HepG2 (cell line): Measurements from ENCODE around the gene XAB2. TPM values are rescaled to one million over a fixed set of nuclear protein-coding genes. Genes with fewer than 3 reads are reported as not detected.

Experiments
- ATAC-seq: fragments of 200-7000 bp; cut with Tn5 transposase; 3 replicates; pipeline ENCODE4 v1.9.1; 2020; ENCODE audit warnings: mild to moderate bottlenecking, moderate library complexity
- BruUV-seq: library from RNA; stranded (reverse); fragments of 400-500 nt; replicated peaks from 2 replicates; lab custom pipeline; 2021; lab: Mats Ljungman, UMichigan
- CTCF ChIA-PET: fragments of 300-600 bp; formaldehyde crosslinking; extraction: SDS; loops from one replicate; lab custom pipeline; 2021; ENCODE audit warnings: low total read pairs, inconsistent platforms, low intra/inter-chr PET ratio; lab: Yijun Ruan, JAX
- POLR2A ChIA-PET: fragments of 350-600 bp; sonication (Branson Sonifier 250); formaldehyde crosslinking; loops from one replicate; lab custom pipeline; 2020; ENCODE audit warnings: antibody characterized with exemption, inconsistent platforms; lab: Yijun Ruan, JAX
- DNase-seq: peaks from one replicate; pipeline ENCODE4 v3.0.0-alpha.2; 2015; ENCODE audit warnings: low spot score
- FAIRE-seq: peaks from 3 replicates; lab custom pipeline; 2011; peaks lifted over from hg19 to GRCh38; lab: Jason Lieb, UNC
- H2AFZ ChIP-seq: one replicate; pipeline ENCODE4 v1.6.1; 2011; ENCODE audit warnings: low read length, inconsistent platforms
- H3K27ac ChIP-seq: fragments of 300-600 bp; 3 replicates; pipeline ENCODE4 v1.8.0; 2011; ENCODE audit warnings: mixed run types, mild to moderate bottlenecking, mixed read lengths, low read length, inconsistent platforms; ENCODE audit not compliant: insufficient read depth; ENCODE audit errors: extremely low read length
- H3K27me3 ChIP-seq, 2 experiments: fragments of 200-600 bp in 1 of 2; 2 replicates in 1 of 2; 3 replicates in 1 of 2; pipeline versions ENCODE4 v1.6.0 to v1.8.0; 2011; ENCODE audit warnings: low read length in 2 of 2, mild to moderate bottlenecking in 2 of 2, moderate library complexity in 2 of 2, inconsistent platforms in 1 of 2; ENCODE audit not compliant: insufficient read depth in 2 of 2, control insufficient read depth in 1 of 2
- H3K36me3 ChIP-seq, 2 experiments: fragments of 200-600 bp in 1 of 2; replicated peaks in 1 of 2; 2 replicates in 1 of 2; 3 replicates in 1 of 2; pipeline versions ENCODE4 v1.5.1 to v1.8.0; 2011; ENCODE audit warnings: low read length in 2 of 2, inconsistent platforms in 1 of 2; ENCODE audit not compliant: insufficient read depth in 2 of 2, control insufficient read depth in 1 of 2
- H3K4me1 ChIP-seq: 2 replicates; pipeline ENCODE4 v1.5.1; 2012; ENCODE audit warnings: low read length, inconsistent platforms; ENCODE audit not compliant: insufficient read depth
- H3K4me2 ChIP-seq: 2 replicates; pipeline ENCODE4 v1.6.0; 2011; ENCODE audit warnings: low read depth, low read length, inconsistent platforms
- H3K4me3 ChIP-seq, 3 experiments: fragments of 200-600 bp in 1 of 3; sonication (generic), shearing (Covaris generic) in 1 of 3; replicated peaks in 1 of 3; 2 replicates each; pipeline ENCODE4 v1.5.1; 2011 to 2016; ENCODE audit warnings: low read length in 3 of 3, inconsistent platforms in 2 of 3, low read depth in 2 of 3, mild to moderate bottlenecking in 2 of 3, control low read depth in 1 of 3, mixed read lengths in 1 of 3; ENCODE audit not compliant: insufficient read depth in 1 of 3
- H3K79me2 ChIP-seq: one replicate; pipeline ENCODE4 v1.6.1; 2011; ENCODE audit warnings: low read length, inconsistent platforms; ENCODE audit not compliant: insufficient read depth
- H3K9ac ChIP-seq: 2 replicates; pipeline ENCODE4 v1.6.0; 2011; ENCODE audit warnings: mild to moderate bottlenecking, low read depth, low read length, inconsistent platforms; ENCODE audit not compliant: insufficient read depth
- H3K9me3 ChIP-seq: 2 replicates; pipeline ENCODE4 v1.5.1; 2012; ENCODE audit warnings: mild to moderate bottlenecking, low read length
- H4K20me1 ChIP-seq: 2 replicates; pipeline ENCODE4 v1.6.0; 2011; ENCODE audit warnings: inconsistent platforms, mild to moderate bottlenecking, low read length, moderate library complexity; ENCODE audit not compliant: insufficient read depth
- ELF4 ChIP-seq: sonication (generic); formaldehyde crosslinking; IDR thresholded peaks from 2 replicates; pipeline ENCODE4 v1.5.0; 2020; ENCODE audit warnings: missing genetic modification reagents, mild to moderate bottlenecking, moderate library complexity, borderline replicate concordance
- KDM2A ChIP-seq: sonication (generic); formaldehyde crosslinking; IDR thresholded peaks from 2 replicates; pipeline ENCODE4 v1.4.0; 2020; ENCODE audit warnings: low read depth, missing genetic modification reagents, borderline replicate concordance
- NBN ChIP-seq: fragments of 450-650 bp; conservative IDR thresholded peaks from 2 replicates; pipeline ENCODE4 v1.6.1; 2017
- PHF20 ChIP-seq: sonication (generic); formaldehyde crosslinking; IDR thresholded peaks from 2 replicates; pipeline ENCODE4 v1.5.0; 2020; ENCODE audit warnings: mild to moderate bottlenecking, missing genetic modification reagents
- POLR2G ChIP-seq: fragments of 200-400 bp; formaldehyde crosslinking; IDR thresholded peaks from 2 replicates; pipeline ENCODE4 v1.6.1; 2018; ENCODE audit warnings: mild to moderate bottlenecking, low read depth, low read length, moderate library complexity
- RBFOX2 ChIP-seq: fragments of 200-400 bp; formaldehyde crosslinking; IDR thresholded peaks from 2 replicates; pipeline ENCODE4 v1.6.1; 2017; ENCODE audit warnings: low read depth, mild to moderate bottlenecking, low read length
- SAFB2 ChIP-seq: sonication (generic); formaldehyde crosslinking; IDR thresholded peaks from 2 replicates; pipeline ENCODE4 v1.5.1; 2020; ENCODE audit warnings: missing genetic modification reagents, low read depth, mild to moderate bottlenecking, borderline replicate concordance
- SAP130 ChIP-seq: IDR thresholded peaks from 2 replicates; pipeline ENCODE4 v1.6.1; 2016; ENCODE audit warnings: low read depth
- SRY ChIP-seq: sonication (generic); formaldehyde crosslinking; IDR thresholded peaks from 2 replicates; pipeline ENCODE4 v1.8.0; 2022; ENCODE audit warnings: mild to moderate bottlenecking, missing genetic modification reagents
- ZNF354B ChIP-seq: sonication (generic); formaldehyde crosslinking; IDR thresholded peaks from 2 replicates; pipeline ENCODE4 v1.8.0; 2022; ENCODE audit warnings: mild to moderate bottlenecking, missing genetic modification reagents
- ZNF367 ChIP-seq: sonication (generic); formaldehyde crosslinking; IDR thresholded peaks from 2 replicates; pipeline ENCODE4 v1.4.0; 2020; ENCODE audit warnings: missing genetic modification reagents, borderline replicate concordance
- ZSCAN31 ChIP-seq: sonication (generic); formaldehyde crosslinking; IDR thresholded peaks from 2 replicates; pipeline ENCODE4 v1.5.0; 2020; ENCODE audit warnings: low read depth, mild to moderate bottlenecking, missing genetic modification reagents
- WGBS: methylation state at CpG from one replicate; pipeline ENCODE4 v1.1.6; 2017; ENCODE audit warnings: low lambda C conversion rate; 5-methylcytosine and 5-hydroxymethylcytosine counted together
- in situ Hi-C: cut with HindIII; loops from 2 replicates; pipeline ENCODE4 v1.10.0; 2017; ENCODE audit warnings: low pct_unique_long_range_greater_than_20kb; ENCODE audit not compliant: extremely low pct_ligation_motif_present
- intact Hi-C: fragments of 100-400 bp; cut with micrococcal nuclease; formaldehyde crosslinking; loops from one replicate; pipeline ENCODE4 v1.10.0; 2022; ENCODE audit not compliant: unreplicated experiment
- polyA plus RNA-seq, 8 experiments: library from polyadenylated mRNA; depleted of rRNA in 3 of 8; stranded (reverse) in 7 of 8; unstranded in 1 of 8; fragments of >200 nt; fragmentation: Illumina TruSeq in 4 of 8; extraction: Trizol in 4 of 8; gene quantifications; 2 replicates each; pipeline versions ENCODE4 v1.2.1 to v1.2.3, GENCODE V29; 2011 to 2016; ENCODE audit warnings: low read depth in 4 of 8, missing spikeins in 1 of 8, mixed read lengths in 1 of 8; ENCODE audit not compliant: insufficient read depth in 1 of 8
- total RNA-seq, 5 experiments: library from RNA; depleted of rRNA; stranded (reverse); fragments of >200 nt; fragmentation: Illumina TruSeq; extraction: Trizol; gene quantifications; 2 replicates each; pipeline ENCODE4 v1.2.3, GENCODE V29; 2016; ENCODE audit warnings: low read depth in 1 of 5
- TF ChIP-seq, protein P1 (sequence below): sonication (generic); formaldehyde crosslinking; IDR thresholded peaks from 2 replicates; pipeline ENCODE4 v1.4.0; 2020; ENCODE audit warnings: missing genetic modification reagents, borderline replicate concordance
- TF ChIP-seq, protein P2 (sequence below): IDR thresholded peaks from 2 replicates; pipeline ENCODE4 v1.6.1; 2016; ENCODE audit warnings: missing biosample characterization, missing genetic modification reagents, low read depth

Gene XAB2
- total and polyA plus RNA-seq, 2 of the 13 experiments (the other 11 are each of a cell fraction or from before 2014, with no cell fraction given): 6.2 to 23.9 TPM

DNA sequence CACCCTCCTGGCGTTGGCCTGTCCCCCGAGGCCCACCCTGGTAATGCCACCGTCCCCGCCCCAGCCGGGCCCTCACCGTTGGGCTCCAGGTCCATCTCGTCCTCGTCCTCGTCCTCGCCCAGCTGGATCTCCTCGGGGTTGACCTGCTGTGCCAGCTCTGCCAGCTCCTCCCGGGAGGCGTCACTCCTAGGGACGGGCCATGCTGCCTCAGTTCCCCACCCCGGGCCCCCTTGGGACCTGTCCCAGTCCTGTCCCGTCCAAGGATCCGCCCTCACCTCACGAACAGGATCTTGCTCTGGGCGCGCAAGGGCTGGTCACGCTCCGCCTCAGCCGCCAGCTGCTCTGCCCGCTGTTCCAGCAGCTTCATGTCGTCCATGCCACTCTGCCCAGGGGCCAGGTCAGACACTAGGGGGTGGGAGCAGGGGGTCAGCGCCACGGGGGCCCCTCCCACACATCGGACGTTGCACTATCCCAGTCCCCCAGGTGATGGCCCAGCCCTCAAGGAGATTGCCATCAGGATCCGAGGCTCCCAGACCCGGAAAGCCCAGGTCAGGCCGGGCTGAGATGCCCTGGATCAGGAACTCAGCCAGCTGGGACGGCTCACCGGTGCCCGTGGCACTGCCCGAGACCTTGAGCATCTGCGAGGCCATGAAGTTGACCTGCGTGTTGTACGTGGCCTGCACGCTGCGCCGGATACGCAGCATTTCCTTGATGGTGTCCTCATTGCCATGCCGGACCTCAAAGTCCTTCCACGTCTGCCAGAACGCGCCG, 9.5 kb downstream of the XAB2 start (continued):
- TF ChIP-seq SAFB2 (CRISPR knock-in tag) (no peak), RBFOX2 (peak; percentile 47; the same call in 1 of the 2 replicates), SRY (CRISPR knock-in tag) (no peak), POLR2G (peak; percentile 60)
- TF ChIP-seq, all 625 proteins: peak for 6

- H3K4me1 ChIP-seq: no peaks in the 10 kb centered on the region; the same call in 1 of the 2 replicates
- ChIA-PET POLR2A (interaction anchor here (1.0 kb wide), 1 partner anchor 14 kb away, joined by 3 read pairs; the partner anchor contains the start of gene PCP2), CTCF (no interaction called here)
- peaks cover 24 to 48% of the 10 kb centered on the region in 2 experiments for H3K36me3 ChIP-seq
- no peak for DNase-seq
- H3K4me2 ChIP-seq: no peak overlapping the region
- H3K27ac ChIP-seq: peak overlapping the region; percentile 27
- H3K9ac ChIP-seq: no peak overlapping the region
- intact Hi-C loops: no loop called here
- H2AFZ ChIP-seq: no peak overlapping the region
- H3K79me2 ChIP-seq: no peaks in the 10 kb centered on the region
- ATAC-seq: peak; percentile 6
- no peak overlapping the region for H3K4me3 ChIP-seq
- in situ Hi-C loops: no loop called here
- H4K20me1 ChIP-seq: no peaks in the 10 kb centered on the region
- 98% methylated on average over 11 of the region's 21 CpGs for WGBS
- no peak for FAIRE-seq
- BruUV-seq: no TSS peak
- H3K9me3 ChIP-seq: no peaks in the 10 kb centered on the region
- no peaks in the 10 kb centered on the region; a peak in 1 of 5 replicates for H3K27me3 ChIP-seq
- TF ChIP-seq ZSCAN31 (no peak), ZNF354B (CRISPR knock-in tag) (no peak), ZNF367 (CRISPR knock-in tag) (no peak), KDM2A (CRISPR knock-in tag) (0 out of 2 replicates have a peak, but pooled peaks have one; percentile 39), SAP130 (CRISPR knock-in tag) (no peak), PHF20 (no peak), ELF4 (CRISPR knock-in tag) (no peak), NBN (no peak)
- TF ChIP-seq, protein P1, sequence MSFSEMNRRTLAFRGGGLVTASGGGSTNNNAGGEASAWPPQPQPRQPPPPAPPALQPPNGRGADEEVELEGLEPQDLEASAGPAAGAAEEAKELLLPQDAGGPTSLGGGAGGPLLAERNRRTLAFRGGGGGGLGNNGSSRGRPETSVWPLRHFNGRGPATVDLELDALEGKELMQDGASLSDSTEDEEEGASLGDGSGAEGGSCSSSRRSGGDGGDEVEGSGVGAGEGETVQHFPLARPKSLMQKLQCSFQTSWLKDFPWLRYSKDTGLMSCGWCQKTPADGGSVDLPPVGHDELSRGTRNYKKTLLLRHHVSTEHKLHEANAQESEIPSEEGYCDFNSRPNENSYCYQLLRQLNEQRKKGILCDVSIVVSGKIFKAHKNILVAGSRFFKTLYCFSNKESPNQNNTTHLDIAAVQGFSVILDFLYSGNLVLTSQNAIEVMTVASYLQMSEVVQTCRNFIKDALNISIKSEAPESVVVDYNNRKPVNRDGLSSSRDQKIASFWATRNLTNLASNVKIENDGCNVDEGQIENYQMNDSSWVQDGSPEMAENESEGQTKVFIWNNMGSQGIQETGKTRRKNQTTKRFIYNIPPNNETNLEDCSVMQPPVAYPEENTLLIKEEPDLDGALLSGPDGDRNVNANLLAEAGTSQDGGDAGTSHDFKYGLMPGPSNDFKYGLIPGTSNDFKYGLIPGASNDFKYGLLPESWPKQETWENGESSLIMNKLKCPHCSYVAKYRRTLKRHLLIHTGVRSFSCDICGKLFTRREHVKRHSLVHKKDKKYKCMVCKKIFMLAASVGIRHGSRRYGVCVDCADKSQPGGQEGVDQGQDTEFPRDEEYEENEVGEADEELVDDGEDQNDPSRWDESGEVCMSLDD (CRISPR knock-in tag): no peak
- TF ChIP-seq, protein P2, sequence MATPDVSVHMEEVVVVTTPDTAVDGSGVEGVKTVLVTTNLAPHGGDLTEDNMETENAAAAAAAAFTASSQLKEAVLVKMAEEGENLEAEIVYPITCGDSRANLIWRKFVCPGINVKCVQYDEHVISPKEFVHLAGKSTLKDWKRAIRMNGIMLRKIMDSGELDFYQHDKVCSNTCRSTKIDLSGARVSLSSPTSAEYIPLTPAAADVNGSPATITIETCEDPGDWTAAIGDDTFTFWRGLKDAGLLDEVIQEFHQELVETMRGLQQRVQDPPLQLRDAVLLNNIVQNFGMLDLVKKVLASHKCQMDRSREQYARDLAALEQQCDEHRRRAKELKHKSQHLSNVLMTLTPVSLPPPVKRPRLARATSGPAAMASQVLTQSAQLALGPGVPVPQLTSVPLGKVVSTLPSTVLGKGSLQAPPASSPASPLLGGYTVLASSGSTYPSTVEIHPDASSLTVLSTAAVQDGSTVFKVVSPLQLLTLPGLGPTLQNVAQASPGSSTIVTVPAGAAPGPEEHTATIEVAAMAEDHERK (CRISPR knock-in tag): no peak
Measured at GRCh38 chr19:7618771-7619510, 10.4 kb downstream of the XAB2 start.
